HCT116 (cell line): ENCODE measurements around the gene ESPNL.

Source experiments
- CEBPB ChIP-seq: IDR thresholded peaks from 2 replicates; pipeline ENCODE4 v1.6.1; 2012; ENCODE audit warnings: low read depth
- EZH2 ChIP-seq: fragments of 200-600 bp; sonication (generic); IDR thresholded peaks from 2 replicates; pipeline ENCODE4 v1.6.1; 2017; ENCODE audit warnings: antibody characterized with exemption, mixed run types
- EZH2phosphoT487 ChIP-seq: fragments of 200-600 bp; IDR thresholded peaks from 2 replicates; pipeline ENCODE4 v1.6.1; 2018; ENCODE audit warnings: antibody characterized with exemption, borderline replicate concordance
- POLR2A ChIP-seq: IDR thresholded peaks from 2 replicates; pipeline ENCODE4 v1.7.0; 2011; ENCODE audit warnings: borderline replicate concordance; ENCODE audit not compliant: insufficient read depth, insufficient read length; ENCODE audit errors: extremely low read depth
- POLR2AphosphoS5 ChIP-seq: IDR thresholded peaks from 2 replicates; pipeline ENCODE4 v1.6.1; 2011; ENCODE audit warnings: mild to moderate bottlenecking, low read depth, low read length, moderate library complexity
- RAD21 ChIP-seq: IDR thresholded peaks from 2 replicates; pipeline ENCODE4 v1.6.1; 2012; ENCODE audit warnings: low read depth, mild to moderate bottlenecking
- SP1 ChIP-seq: IDR thresholded peaks from 2 replicates; pipeline ENCODE4 v1.6.1; 2012; ENCODE audit warnings: low read depth
- YY1 ChIP-seq: IDR thresholded peaks from 2 replicates; pipeline ENCODE4 v1.6.1; 2011; ENCODE audit warnings: low read length, low read depth, moderate library complexity, mild to moderate bottlenecking; ENCODE audit not compliant: insufficient replicate concordance; ENCODE audit errors: extremely low read depth
- ZFX ChIP-seq: fragments of 450-650 bp; IDR thresholded peaks from 2 replicates; pipeline ENCODE4 v1.6.1; 2017
- ZNF274 ChIP-seq: fragments of 200-500 bp; sonication (Bioruptor generic); IDR thresholded peaks from 2 replicates; pipeline ENCODE4 v1.6.1; 2014; ENCODE audit warnings: mild to moderate bottlenecking, low read depth, low read length, inconsistent platforms
- TF ChIP-seq, protein P1 (sequence below), 3 experiments: fragments of 200-600 bp in 1 of 3; sonication (generic) in 1 of 3; IDR thresholded peaks in 2 of 3; conservative IDR thresholded peaks in 1 of 3; 2 replicates each; pipeline ENCODE4 v1.5.1; 2012 to 2017; ENCODE audit warnings: low read depth in 2 of 3, low read length in 2 of 3, antibody characterized with exemption in 1 of 3, borderline replicate concordance in 1 of 3, control low read depth in 1 of 3, mild to moderate bottlenecking in 1 of 3, mixed read lengths in 1 of 3, mixed run types in 1 of 3, moderate library complexity in 1 of 3; ENCODE audit not compliant: insufficient read depth in 1 of 3

- TF ChIP-seq YY1 (no peak), POLR2AphosphoS5 (no peak), RAD21 (no peak), CEBPB (no peak), POLR2A (no peak), ZNF274 (no peak), SP1 (no peak), EZH2phosphoT487 (no peak), ZFX (no peak), EZH2 (no peak)
- TF ChIP-seq, protein P1, sequence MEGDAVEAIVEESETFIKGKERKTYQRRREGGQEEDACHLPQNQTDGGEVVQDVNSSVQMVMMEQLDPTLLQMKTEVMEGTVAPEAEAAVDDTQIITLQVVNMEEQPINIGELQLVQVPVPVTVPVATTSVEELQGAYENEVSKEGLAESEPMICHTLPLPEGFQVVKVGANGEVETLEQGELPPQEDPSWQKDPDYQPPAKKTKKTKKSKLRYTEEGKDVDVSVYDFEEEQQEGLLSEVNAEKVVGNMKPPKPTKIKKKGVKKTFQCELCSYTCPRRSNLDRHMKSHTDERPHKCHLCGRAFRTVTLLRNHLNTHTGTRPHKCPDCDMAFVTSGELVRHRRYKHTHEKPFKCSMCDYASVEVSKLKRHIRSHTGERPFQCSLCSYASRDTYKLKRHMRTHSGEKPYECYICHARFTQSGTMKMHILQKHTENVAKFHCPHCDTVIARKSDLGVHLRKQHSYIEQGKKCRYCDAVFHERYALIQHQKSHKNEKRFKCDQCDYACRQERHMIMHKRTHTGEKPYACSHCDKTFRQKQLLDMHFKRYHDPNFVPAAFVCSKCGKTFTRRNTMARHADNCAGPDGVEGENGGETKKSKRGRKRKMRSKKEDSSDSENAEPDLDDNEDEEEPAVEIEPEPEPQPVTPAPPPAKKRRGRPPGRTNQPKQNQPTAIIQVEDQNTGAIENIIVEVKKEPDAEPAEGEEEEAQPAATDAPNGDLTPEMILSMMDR (IDR thresholded peaks at IDR 0.05 in 2 of 3, conservative IDR thresholded peaks at IDR 0.05 in 1 of 3; ENCODE audit: borderline replicate concordance in 1 of 3, insufficient read depth in 1 of 3, low read depth in 2 of 3, low read length in 2 of 3): no peak
Measured at GRCh38 chr2:238055841-238056240, 44.3 kb upstream of the ESPNL start.
